Fibroblast of lung (primary cell): Measurements from ENCODE around the gene PCDHA7. TPM values are rescaled to one million over a fixed set of nuclear protein-coding genes. Genes with fewer than 3 reads are reported as not detected.
A peak's percentile ranks its signal among the peaks of the same experiment; 100 is the strongest.
"Not testable (repeated sequence)": the region's sequence is repeated elsewhere in the genome, so short reads cannot be mapped to it uniquely, and the experiment has no call there.

Experiments
- DNase-seq, 2 donors: peaks; one replicate each; pipeline versions ENCODE4 v3.0.0 to v3.0.0-alpha.2; 2010; ENCODE audit warnings: low read depth in 2 of 2
- H2AFZ ChIP-seq: 2 replicates; pipeline ENCODE4 v1.5.1; 2012; ENCODE audit warnings: low read length, control low read depth, inconsistent platforms
- H3K27ac ChIP-seq: 2 replicates; pipeline ENCODE4 v1.5.1; 2011; ENCODE audit warnings: low read length, control low read depth; ENCODE audit not compliant: insufficient read depth
- H3K27me3 ChIP-seq: 2 replicates; pipeline ENCODE4 v1.5.1; 2011; ENCODE audit warnings: mild to moderate bottlenecking, low read length; ENCODE audit not compliant: control insufficient read depth, insufficient read depth
- H3K36me3 ChIP-seq: 2 replicates; pipeline ENCODE4 v1.5.1; 2011; ENCODE audit warnings: low read length; ENCODE audit not compliant: control insufficient read depth, insufficient read depth
- H3K4me1 ChIP-seq: 2 replicates; pipeline ENCODE4 v1.5.1; 2011; ENCODE audit warnings: low read length; ENCODE audit not compliant: control insufficient read depth, insufficient read depth; ENCODE audit errors: extremely low read depth
- H3K4me2 ChIP-seq: 2 replicates; pipeline ENCODE4 v1.5.1; 2011; ENCODE audit warnings: low read length, control low read depth; ENCODE audit not compliant: insufficient read depth; ENCODE audit errors: extremely low read depth
- H3K4me3 ChIP-seq, 4 experiments: fragments of 200-600 bp in 1 of 4; sonication (generic) in 1 of 4; replicated peaks in 1 of 4; 2 replicates each; pipeline ENCODE4 v1.5.1; 2011 to 2016; ENCODE audit warnings: low read length in 4 of 4, low read depth in 3 of 4, mild to moderate bottlenecking in 3 of 4, control low read depth in 2 of 4, inconsistent platforms in 1 of 4, mixed read lengths in 1 of 4; ENCODE audit not compliant: insufficient read depth in 1 of 4; ENCODE audit errors: control extremely low read depth in 1 of 4
- H3K79me2 ChIP-seq: 2 replicates; pipeline ENCODE4 v1.5.1; 2012; ENCODE audit warnings: mild to moderate bottlenecking, low read length, inconsistent platforms; ENCODE audit not compliant: control insufficient read depth, insufficient read depth
- H3K9ac ChIP-seq: 2 replicates; pipeline ENCODE4 v1.5.1; 2011; ENCODE audit warnings: mild to moderate bottlenecking, low read length, control low read depth; ENCODE audit not compliant: insufficient read depth
- H3K9me3 ChIP-seq: 2 replicates; pipeline ENCODE4 v1.5.1; 2012; ENCODE audit warnings: low read depth, low read length; ENCODE audit not compliant: control insufficient read depth, insufficient read depth
- H4K20me1 ChIP-seq: 2 replicates; pipeline ENCODE4 v1.5.1; 2011; ENCODE audit warnings: low read length; ENCODE audit not compliant: control insufficient read depth, insufficient read depth; ENCODE audit errors: extremely low read depth
- EZH2 ChIP-seq: IDR thresholded peaks from 2 replicates; pipeline ENCODE4 v1.5.1; 2012; ENCODE audit warnings: low read length, control low read depth, mild to moderate bottlenecking; ENCODE audit errors: missing control alignments
- polyA minus RNA-seq: library from RNA; depleted of rRNA, polyadenylated mRNA; stranded (reverse); fragments of >200 nt; gene quantifications from 2 replicates; pipeline ENCODE4 v1.2.3, GENCODE V29; 2011; ENCODE audit warnings: low replicate concordance
- polyA plus RNA-seq, 2 donors: library from polyadenylated mRNA; depleted of rRNA in 1 of 2; stranded (reverse) in 1 of 2; unstranded in 1 of 2; fragments of >200 nt; gene quantifications; 2 replicates each; pipeline ENCODE4 v1.2.1, GENCODE V29; 2011 to 2012; ENCODE audit warnings: missing spikeins in 1 of 2
- total RNA-seq: library from RNA; depleted of rRNA; stranded (reverse); fragments of >200 nt; gene quantifications from 2 replicates; pipeline ENCODE4 v1.2.1, GENCODE V29; 2014
- TF ChIP-seq, protein P1 (sequence below), 2 donors: IDR thresholded peaks in 1 of 2; conservative IDR thresholded peaks in 1 of 2; 1 replicate in 1 of 2; 2 replicates in 1 of 2; pipeline ENCODE4 v1.5.1; 2011 to 2012; ENCODE audit warnings: low read length in 2 of 2, control low read depth in 1 of 2, inconsistent platforms in 1 of 2, low read depth in 1 of 2, mild to moderate bottlenecking in 1 of 2

Gene PCDHA7
- 0.26 and 2.1 TPM in 2 replicates for total RNA-seq
- polyA plus RNA-seq, result 0.10 and 2.5 TPM in 2 replicates
- polyA plus RNA-seq (2012), result 0.18 and 2.1 TPM in 2 replicates
- 1.6 TPM in 1 of 2 replicates, not detected in the other for polyA minus RNA-seq

DNA sequence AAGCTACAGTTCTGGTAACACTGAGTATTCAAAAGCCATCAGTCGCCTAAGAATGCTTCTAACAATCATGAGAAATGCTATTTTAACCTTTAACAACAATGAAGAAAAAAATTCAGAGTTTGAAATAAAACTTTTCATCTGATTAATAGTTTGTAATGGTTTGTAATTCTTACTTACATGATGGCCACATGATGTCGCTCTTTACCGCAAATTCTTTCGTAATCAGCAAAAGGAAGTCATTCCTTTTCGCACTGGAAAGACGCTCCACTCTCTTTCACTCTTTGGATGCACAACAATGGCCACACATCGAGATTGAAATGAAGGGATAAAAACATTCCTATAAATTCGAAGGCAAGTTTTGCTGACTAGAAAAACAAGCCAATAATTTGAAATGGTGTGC, at the start of gene PCDHA7:
Gene PCDHA7, plus strand, starts transcription at position 277 of the 400 bp plus-strand sequence. Its CDS starts 115 bp downstream, at position 392.
- H3K27me3 ChIP-seq, result no peaks in the 10 kb centered on the region
- peak within 1 kb of the TSS; percentile 29 for H2AFZ ChIP-seq
- H4K20me1 ChIP-seq, result no peaks in the 10 kb centered on the region
- no peak within 1 kb of the TSS for H3K9ac ChIP-seq
- no peaks in the 10 kb centered on the region for H3K36me3 ChIP-seq
- no peaks in the 10 kb centered on the region for H3K4me1 ChIP-seq
- peak; percentile 14 to 32 for DNase-seq
- H3K4me3 ChIP-seq, result peak within 1 kb of the TSS in 2 of 4 experiments; percentile 16 to 43
- H3K79me2 ChIP-seq, result no peaks in the 10 kb centered on the region
- no peak within 1 kb of the TSS for H3K27ac ChIP-seq
- TF ChIP-seq, protein P1, sequence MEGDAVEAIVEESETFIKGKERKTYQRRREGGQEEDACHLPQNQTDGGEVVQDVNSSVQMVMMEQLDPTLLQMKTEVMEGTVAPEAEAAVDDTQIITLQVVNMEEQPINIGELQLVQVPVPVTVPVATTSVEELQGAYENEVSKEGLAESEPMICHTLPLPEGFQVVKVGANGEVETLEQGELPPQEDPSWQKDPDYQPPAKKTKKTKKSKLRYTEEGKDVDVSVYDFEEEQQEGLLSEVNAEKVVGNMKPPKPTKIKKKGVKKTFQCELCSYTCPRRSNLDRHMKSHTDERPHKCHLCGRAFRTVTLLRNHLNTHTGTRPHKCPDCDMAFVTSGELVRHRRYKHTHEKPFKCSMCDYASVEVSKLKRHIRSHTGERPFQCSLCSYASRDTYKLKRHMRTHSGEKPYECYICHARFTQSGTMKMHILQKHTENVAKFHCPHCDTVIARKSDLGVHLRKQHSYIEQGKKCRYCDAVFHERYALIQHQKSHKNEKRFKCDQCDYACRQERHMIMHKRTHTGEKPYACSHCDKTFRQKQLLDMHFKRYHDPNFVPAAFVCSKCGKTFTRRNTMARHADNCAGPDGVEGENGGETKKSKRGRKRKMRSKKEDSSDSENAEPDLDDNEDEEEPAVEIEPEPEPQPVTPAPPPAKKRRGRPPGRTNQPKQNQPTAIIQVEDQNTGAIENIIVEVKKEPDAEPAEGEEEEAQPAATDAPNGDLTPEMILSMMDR (conservative IDR thresholded peaks at IDR 0.05 in 1 of 2, IDR thresholded peaks at IDR 0.05 in 1 of 2; ENCODE audit: low read depth in 1 of 2, low read length in 2 of 2), result peak in 1 of 2 donors; percentile 1
- TF ChIP-seq EZH2, result no peak
- H3K9me3 ChIP-seq, result no peaks in the 10 kb centered on the region
- no peak within 1 kb of the TSS for H3K4me2 ChIP-seq

GRCh38 chr5:140785905-140786686, 48.0 kb upstream of the PCDHA7 start, which contains the start of gene PCDHA1:
Gene PCDHA1 (plus strand): TSS chr5:140786140.
- no peaks in the 10 kb centered on the region for H3K36me3 ChIP-seq
- H3K4me1 ChIP-seq, result no peaks in the 10 kb centered on the region
- H3K4me3 ChIP-seq, result no peak within 1 kb of the TSS
- H3K79me2 ChIP-seq, result no peaks in the 10 kb centered on the region
- DNase-seq, result no peak
- H3K9ac ChIP-seq, result no peak within 1 kb of the TSS
- no peak within 1 kb of the TSS for H3K4me2 ChIP-seq
- H2AFZ ChIP-seq, result no peak within 1 kb of the TSS
- H3K27me3 ChIP-seq, result no peaks in the 10 kb centered on the region
- TF ChIP-seq EZH2, result no peak
- TF ChIP-seq, protein P1 (conservative IDR thresholded peaks at IDR 0.05 in 1 of 2, IDR thresholded peaks at IDR 0.05 in 1 of 2; ENCODE audit: low read depth in 1 of 2, low read length in 2 of 2), result no peak
- no peaks in the 10 kb centered on the region for H4K20me1 ChIP-seq
- no peak within 1 kb of the TSS for H3K27ac ChIP-seq
- H3K9me3 ChIP-seq, result no peaks in the 10 kb centered on the region

DNA sequence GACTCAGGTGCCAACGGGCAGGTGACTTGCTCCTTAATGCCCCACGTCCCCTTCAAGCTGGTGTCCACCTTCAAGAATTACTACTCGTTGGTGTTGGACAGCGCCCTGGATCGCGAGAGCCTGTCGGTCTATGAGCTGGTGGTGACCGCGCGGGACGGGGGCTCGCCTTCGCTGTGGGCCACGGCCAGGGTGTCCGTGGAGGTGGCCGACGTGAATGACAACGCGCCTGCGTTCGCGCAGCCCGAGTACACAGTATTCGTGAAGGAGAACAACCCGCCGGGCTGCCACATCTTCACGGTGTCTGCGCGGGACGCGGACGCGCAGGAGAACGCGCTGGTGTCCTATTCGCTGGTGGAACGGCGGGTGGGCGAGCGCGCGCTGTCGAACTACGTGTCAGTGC, 46.6 kb upstream of the PCDHA7 start:
- not testable (repeated sequence) for H3K27ac ChIP-seq, H4K20me1 ChIP-seq, H3K4me2 ChIP-seq, DNase-seq, H3K36me3 ChIP-seq, H2AFZ ChIP-seq, H3K79me2 ChIP-seq, H3K9me3 ChIP-seq, H3K27me3 ChIP-seq, H3K4me1 ChIP-seq, H3K4me3 ChIP-seq, H3K9ac ChIP-seq

DNA sequence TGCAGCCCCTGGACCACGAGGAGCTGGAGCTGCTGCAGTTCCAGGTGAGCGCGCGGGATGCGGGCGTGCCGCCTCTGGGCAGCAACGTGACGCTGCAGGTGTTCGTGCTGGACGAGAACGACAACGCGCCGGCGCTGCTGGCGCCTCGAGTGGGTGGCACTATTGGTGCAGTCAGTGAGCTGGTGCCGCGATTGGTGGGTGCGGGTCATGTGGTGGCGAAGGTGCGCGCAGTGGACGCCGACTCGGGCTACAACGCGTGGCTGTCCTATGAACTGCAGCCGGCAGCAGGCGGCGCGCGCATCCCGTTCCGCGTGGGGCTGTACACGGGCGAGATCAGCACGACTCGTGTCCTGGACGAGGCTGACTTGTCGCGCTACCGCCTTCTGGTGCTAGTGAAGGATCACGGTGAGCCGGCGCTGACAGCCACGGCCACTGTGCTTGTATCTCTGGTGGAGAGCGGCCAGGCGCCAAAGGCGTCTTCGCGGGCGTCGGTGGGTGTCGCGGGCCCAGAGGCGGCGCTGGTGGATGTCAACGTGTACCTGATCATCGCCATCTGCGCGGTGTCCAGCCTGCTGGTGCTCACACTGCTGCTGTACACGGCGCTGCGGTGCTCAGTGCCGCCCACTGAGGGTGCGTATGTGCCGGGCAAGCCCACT, 46.1 kb upstream of the PCDHA7 start:
- H3K9me3 ChIP-seq, H3K79me2 ChIP-seq, H3K9ac ChIP-seq, H3K27ac ChIP-seq, H4K20me1 ChIP-seq, DNase-seq, H3K4me3 ChIP-seq, H3K36me3 ChIP-seq, H3K4me1 ChIP-seq, H2AFZ ChIP-seq, H3K27me3 ChIP-seq, H3K4me2 ChIP-seq: not testable (repeated sequence)
